Left ventricle myocardium inferior (tissue), 1 donor: ENCODE results near the gene IL16. TPM values are rescaled to one million over a fixed set of nuclear protein-coding genes. Genes with fewer than 3 reads are reported as not detected.

Experiments used
- DNase-seq: peaks from one replicate; pipeline ENCODE4 v3.0.0-alpha.2; 2020
- H3K27ac ChIP-seq: fragments of 200-600 bp; replicated peaks from 2 replicates; pipeline ENCODE4 v1.8.0; 2021
- H3K27me3 ChIP-seq: fragments of 200-600 bp; 2 replicates; pipeline ENCODE4 v1.8.0; 2021; ENCODE audit warnings: low read depth
- H3K36me3 ChIP-seq: fragments of 200-600 bp; 2 replicates; pipeline ENCODE4 v1.8.0; 2021
- H3K4me1 ChIP-seq: fragments of 200-600 bp; 2 replicates; pipeline ENCODE4 v1.8.0; 2021
- H3K4me3 ChIP-seq: fragments of 200-600 bp; 2 replicates; pipeline ENCODE4 v1.8.0; 2021; ENCODE audit warnings: mild to moderate bottlenecking, moderate library complexity
- H3K9me3 ChIP-seq: fragments of 200-600 bp; replicated peaks from 2 replicates; pipeline ENCODE4 v1.8.0; 2021
- CTCF ChIP-seq: fragments of 200-600 bp; IDR thresholded peaks from 2 replicates; pipeline ENCODE4 v1.8.0; 2021; ENCODE audit warnings: antibody characterized with exemption, mild to moderate bottlenecking, borderline replicate concordance
- intact Hi-C: fragments of 100-400 bp; cut with micrococcal nuclease; formaldehyde crosslinking; loops from one replicate; pipeline ENCODE4 v1.11.0; 2022
- total RNA-seq: library from RNA; stranded (reverse); fragmentation: NEBNext Ultra II Directional; extraction: Animal tissue kit (Norgen Biotek cat#: 25700); gene quantifications from one replicate; pipeline ENCODE4 v1.2.1, GENCODE V29; 2021
- donor health status: DM: no; HTN: yes; CAD: no; lungs with severe emphysema.

The IL16 gene
- total RNA-seq, 1 donor from 2014 or later, result 3.8 TPM

GRCh38 chr15:81209635-81210034 is 13.0 kb downstream of the IL16 start:
- intact Hi-C loops, result no loop called here
- peak overlapping the region; percentile 52 for H3K27ac ChIP-seq
- no peak for TF ChIP-seq CTCF
- no peaks in the 10 kb centered on the region for H3K27me3 ChIP-seq
- peaks cover 1% of the 10 kb centered on the region for H3K36me3 ChIP-seq
- peaks cover 37% of the 10 kb centered on the region for H3K9me3 ChIP-seq
- H3K4me1 ChIP-seq, result peaks cover 12% of the 10 kb centered on the region
- DNase-seq, result no peak
- H3K4me3 ChIP-seq, result no peak overlapping the region

GRCh38 chr15:81211376-81211775 is 14.7 kb downstream of the IL16 start:
- Histone ChIP-seq H3K4me3 (no peak overlapping the region), H3K4me1 (peaks cover 12% of the 10 kb centered on the region), H3K27me3 (no peaks in the 10 kb centered on the region), H3K9me3 (peaks cover 47% of the 10 kb centered on the region), H3K27ac (peak overlapping the region; percentile 8), H3K36me3 (peaks cover 4% of the 10 kb centered on the region)
- no peak for TF ChIP-seq CTCF
- no peak for DNase-seq
- intact Hi-C loops, result no loop called here

- TF ChIP-seq CTCF, result no peak
- Histone ChIP-seq H3K36me3 (peaks cover 4% of the 10 kb centered on the region), H3K27me3 (no peaks in the 10 kb centered on the region), H3K9me3 (peaks cover 29% of the 10 kb centered on the region), H3K27ac (no peak overlapping the region), H3K4me1 (peaks cover 12% of the 10 kb centered on the region), H3K4me3 (no peak overlapping the region)
- DNase-seq, result no peak
- intact Hi-C loops, result no loop called here
Measured at GRCh38 chr15:81213982-81214381, 17.3 kb downstream of the IL16 start.

- TF ChIP-seq CTCF, result no peak
- peaks cover 29% of the 10 kb centered on the region for H3K9me3 ChIP-seq
- H3K4me3 ChIP-seq, result no peak overlapping the region
- H3K36me3 ChIP-seq, result peaks cover 4% of the 10 kb centered on the region
- no peak for DNase-seq
- H3K4me1 ChIP-seq, result peaks cover 12% of the 10 kb centered on the region
- intact Hi-C loops, result no loop called here
- no peak overlapping the region for H3K27ac ChIP-seq
- no peaks in the 10 kb centered on the region for H3K27me3 ChIP-seq
Measured at GRCh38 chr15:81215531-81215930, 18.9 kb downstream of the IL16 start.

- intact Hi-C loops, result no loop called here
- Histone ChIP-seq H3K4me1 (peaks cover 12% of the 10 kb centered on the region), H3K27me3 (no peaks in the 10 kb centered on the region), H3K4me3 (no peak overlapping the region), H3K27ac (no peak overlapping the region), H3K36me3 (peaks cover 4% of the 10 kb centered on the region), H3K9me3 (peaks cover 29% of the 10 kb centered on the region)
- no peak for TF ChIP-seq CTCF
- DNase-seq, result no peak
Measured at GRCh38 chr15:81215983-81216382, 19.3 kb downstream of the IL16 start.

- H3K27ac ChIP-seq, result no peak overlapping the region
- no peaks in the 10 kb centered on the region for H3K27me3 ChIP-seq
- intact Hi-C loops, result no loop called here
- peaks cover 4% of the 10 kb centered on the region for H3K36me3 ChIP-seq
- no peak for TF ChIP-seq CTCF
- peak; percentile 33 for DNase-seq
- peaks cover 29% of the 10 kb centered on the region for H3K9me3 ChIP-seq
- no peak overlapping the region for H3K4me3 ChIP-seq
- peaks cover 15% of the 10 kb centered on the region for H3K4me1 ChIP-seq
Measured at GRCh38 chr15:81216422-81216821, 19.7 kb downstream of the IL16 start.
